Measurements from ENCODE around the gene MS4A2.
"Not testable (repeated sequence)": the region's sequence is repeated elsewhere in the genome, so short reads cannot be mapped to it uniquely, and the experiment has no call there.

The MS4A2 gene

DNA sequence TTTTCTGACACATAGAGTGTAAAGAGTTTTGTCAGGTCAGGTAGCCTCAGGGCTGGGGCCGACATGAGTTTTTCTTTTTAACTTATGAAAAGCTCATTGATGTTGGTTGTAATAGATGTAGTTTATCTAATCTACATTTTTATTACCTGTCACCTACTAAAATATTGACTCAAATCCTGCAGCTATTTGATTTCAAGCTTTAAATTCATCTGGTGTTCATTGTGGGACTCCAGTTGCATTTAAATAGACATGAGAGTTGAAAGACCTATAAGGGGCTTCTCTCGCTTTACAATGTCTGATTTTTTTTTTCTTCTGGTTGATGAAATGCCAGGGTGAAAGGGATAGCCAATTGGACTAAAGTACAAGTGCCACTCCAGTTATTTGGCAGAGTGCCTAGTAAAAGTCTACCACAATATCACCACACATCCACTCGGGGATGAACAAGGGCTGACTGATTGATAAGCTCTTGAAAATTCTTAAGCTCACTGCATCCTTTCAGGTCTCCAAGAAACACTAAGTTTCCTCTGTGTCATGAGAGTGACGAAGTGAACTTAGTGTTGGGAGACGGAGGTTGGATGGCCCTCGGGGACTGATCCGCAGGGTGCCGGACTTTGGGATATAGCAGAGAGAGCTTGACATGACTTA lies 16.1 kb downstream of the MS4A2 start:
- DNase-seq: not testable (repeated sequence)

- DNase-seq: not testable (repeated sequence)
Measured at GRCh38 chr11:60108631-60109030, 20.2 kb downstream of the MS4A2 start.

DNA sequence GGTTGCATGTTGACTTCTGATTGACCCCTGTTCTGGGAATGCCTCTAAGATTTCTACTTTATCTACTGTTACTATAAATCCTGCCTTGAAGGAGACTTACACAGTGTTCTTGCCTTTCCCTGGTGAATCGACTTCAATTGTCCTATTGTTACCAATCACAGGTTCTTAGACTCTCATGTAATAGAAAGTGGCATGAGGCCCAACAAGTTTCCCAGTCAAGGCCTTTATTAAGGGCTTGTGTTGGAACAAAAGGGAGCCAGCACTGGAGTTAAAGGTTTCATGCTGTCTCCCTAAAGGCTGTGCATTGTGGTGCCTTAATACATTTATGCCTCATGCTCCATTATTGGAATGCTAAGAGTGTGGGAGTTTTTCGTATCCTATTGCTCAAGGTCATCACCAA lies 23.3 kb downstream of the MS4A2 start:
- DNase-seq: no peak

GRCh38 chr11:60116996-60117790 lies 28.7 kb downstream of the MS4A2 start:
- no peak for DNase-seq

- no peak for DNase-seq
Measured at GRCh38 chr11:60118338-60118737, 29.9 kb downstream of the MS4A2 start.

GRCh38 chr11:60119710-60120109 lies 31.2 kb downstream of the MS4A2 start:
- DNase-seq: no peak

- DNase-seq: no peak
Measured at GRCh38 chr11:60121264-60121663, 32.8 kb downstream of the MS4A2 start.

GRCh38 chr11:60122414-60123036 lies 34.1 kb downstream of the MS4A2 start:
- no peak for DNase-seq

GRCh38 chr11:60124802-60125432 lies 36.5 kb downstream of the MS4A2 start:
- no peak for DNase-seq

DNA sequence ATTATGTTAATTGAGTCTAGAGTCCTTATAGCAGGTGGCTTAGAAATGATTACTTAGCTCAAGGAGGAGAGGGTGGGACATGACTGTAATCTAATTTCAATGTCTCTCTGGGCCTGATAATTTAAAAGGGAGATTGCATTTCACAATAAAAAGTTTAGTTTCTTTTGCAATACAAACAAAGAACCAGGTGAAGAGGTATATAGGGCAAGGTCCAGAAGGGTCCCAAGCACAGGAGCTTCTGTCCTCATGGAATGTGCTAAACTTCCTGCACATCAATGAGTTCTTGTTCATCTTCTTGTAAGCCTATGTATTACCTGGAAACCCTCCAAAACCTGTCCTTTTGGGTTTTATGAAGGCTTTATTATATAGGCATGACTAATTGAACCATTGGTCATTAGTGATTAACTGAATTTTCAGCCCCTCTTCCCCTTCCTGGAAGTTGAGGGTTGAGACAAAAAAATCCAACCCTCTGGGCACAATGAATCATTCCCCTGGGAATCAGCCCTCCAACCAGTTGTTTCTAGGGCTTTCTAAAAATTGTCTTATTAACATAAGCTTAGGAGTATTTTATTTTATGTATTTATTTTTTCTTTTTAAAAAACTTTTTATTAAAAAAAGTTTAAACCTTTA lies 37.6 kb downstream of the MS4A2 start:
- no peak for DNase-seq

DNA sequence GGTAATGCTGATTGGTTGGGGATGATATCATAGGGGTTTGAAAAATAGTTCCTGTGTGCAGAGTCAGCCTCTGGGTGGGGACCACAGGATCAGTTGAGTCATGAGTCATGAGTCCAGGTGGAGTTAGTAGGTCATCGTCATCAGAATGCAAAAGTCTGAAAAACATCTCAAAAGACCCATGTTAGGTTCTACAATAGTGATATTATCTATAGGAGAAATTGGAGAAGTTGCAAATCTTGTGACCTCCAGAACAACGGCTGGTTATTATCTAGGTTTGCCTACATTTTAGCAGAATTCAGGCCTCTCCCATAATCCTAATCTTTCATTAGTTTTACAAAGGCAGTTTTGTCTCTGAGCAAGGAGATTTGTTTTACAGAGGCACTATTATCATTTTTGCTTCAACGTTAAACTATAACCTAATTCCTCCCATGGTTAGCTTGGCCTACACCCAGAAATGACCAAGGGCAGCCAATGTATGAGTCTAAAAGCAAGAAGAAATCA lies 38.9 kb downstream of the MS4A2 start:
- DNase-seq: no peak

DNA sequence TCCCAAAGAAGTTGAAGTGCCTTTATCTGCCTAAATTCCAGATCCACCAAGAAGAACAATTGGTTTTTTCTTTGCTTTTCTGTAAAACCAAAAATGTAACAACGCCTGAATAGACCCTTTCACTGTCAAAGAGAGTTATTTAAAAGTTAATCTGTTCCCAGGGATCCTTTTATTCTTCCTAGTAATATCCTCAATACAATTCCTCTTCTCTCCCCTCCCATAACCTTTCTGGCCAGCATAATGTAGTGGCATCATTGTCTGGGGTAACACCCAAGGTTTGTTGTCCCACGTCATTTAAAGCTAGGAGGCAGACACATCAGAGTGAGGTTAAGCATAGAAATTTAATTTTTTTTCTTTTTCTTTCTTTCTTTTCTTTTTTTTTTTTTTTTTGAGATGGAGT lies 39.9 kb downstream of the MS4A2 start:
- no peak for DNase-seq

DNA sequence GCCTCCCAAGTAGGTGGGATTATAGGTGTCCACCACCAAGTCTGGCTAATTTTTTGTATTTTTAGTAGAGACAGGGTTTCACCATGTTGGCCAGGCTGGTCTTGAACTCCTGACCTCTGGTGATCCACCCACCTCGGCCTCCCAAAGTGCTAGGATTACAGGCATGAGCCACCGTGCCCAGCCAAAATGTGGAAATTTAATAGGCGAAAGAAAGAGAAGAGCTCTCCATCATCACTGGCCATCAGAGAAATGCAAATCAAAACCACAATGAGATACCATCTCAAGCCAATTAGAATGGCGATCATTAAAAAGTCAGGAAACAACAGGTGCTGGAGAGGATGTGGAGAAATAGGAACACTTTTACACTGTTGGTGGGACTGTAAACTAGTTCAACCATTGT lies 40.4 kb downstream of the MS4A2 start:
- not testable (repeated sequence) for DNase-seq

- DNase-seq: no peak
Measured at GRCh38 chr11:60129853-60130252, 41.4 kb downstream of the MS4A2 start.

- no peak for DNase-seq
Measured at GRCh38 chr11:60130496-60130895, 42.0 kb downstream of the MS4A2 start.

DNA sequence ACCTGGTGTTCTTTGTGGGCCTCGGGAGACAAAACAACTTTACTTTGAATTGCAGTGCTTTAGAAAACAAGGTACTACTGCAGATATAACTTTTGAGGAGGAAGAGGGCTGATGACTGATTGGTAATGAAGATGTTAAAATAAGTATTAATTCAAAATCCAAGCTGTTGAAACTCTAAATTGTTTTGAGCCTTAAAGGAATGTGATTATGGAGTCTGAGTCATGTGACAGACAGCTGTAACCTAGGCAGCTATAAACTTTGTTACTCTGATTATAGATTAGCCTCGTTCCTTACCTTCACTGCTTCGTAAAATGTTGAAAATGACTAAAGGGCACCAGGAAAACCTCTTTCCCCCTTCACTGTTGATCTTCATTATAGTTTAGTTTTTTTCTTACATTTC lies 43.4 kb downstream of the MS4A2 start:
- no peak for DNase-seq

DNA sequence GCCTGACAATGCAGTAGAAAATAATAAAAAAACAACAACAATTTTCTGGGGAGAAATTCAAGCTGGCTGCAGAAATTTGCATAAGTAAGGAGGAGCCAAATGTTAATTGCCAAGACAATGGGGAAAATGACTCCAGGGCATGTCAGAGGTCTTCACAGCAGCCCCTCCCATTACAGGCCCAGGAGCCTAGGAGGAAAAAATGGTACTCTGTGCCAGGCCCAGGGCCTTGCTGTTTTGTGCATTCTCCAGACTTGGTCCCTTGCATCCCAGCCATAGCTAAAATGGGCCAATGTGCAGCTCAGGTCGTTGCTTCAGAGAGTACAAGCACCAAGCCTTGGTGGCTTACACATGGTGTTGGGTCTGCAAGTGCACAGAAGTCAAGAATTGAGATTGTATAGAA lies 45.5 kb downstream of the MS4A2 start:
- no peak for DNase-seq

DNA sequence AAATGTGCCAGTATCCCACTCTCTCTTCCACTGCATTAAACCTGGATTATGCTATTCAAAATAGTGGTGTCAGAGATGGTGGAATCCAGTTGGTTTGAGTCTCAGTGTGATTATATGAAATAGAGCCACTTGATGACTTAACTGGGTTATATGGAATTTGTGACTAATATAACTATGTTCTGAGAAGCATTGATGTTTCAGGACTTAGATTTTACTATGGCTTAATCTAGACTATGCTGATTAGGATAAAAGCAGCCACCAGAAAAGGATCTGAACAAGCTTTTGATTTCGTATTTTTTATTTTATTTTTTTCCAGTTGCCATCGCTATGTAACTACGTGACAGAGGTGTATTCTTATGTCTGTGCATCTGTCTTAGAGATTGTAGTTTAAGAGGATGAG lies 55.3 kb downstream of the MS4A2 start:
- no peak for DNase-seq

DNA sequence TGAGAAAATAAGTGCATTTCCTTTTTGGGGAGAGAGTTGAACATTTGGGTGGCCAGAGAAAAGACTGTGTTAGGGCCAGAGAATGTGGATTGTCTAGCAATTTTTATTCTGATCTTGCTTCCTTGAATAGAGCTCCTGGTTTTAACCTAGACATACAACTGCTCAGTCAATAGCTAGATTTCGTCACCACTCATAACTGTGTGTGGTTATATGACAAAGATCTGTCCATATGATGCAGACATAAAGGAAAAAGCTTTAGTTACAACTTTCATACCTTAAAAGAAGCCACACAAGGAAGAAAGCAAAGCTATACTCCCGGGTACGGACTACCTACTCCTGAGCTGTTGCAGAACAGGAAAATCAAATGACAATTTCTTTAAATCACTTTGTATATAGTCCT lies 57.2 kb downstream of the MS4A2 start:
- no peak for DNase-seq

Measured in activated CD4-positive, CD25-positive, alpha-beta regulatory T cell (primary cell).